Neural progenitor cell (in vitro differentiated cells): Measurements from ENCODE around the gene TEKTIP1. TPM values are rescaled to one million over a fixed set of nuclear protein-coding genes. Genes with fewer than 3 reads are reported as not detected.

Source experiments
- DNase-seq: peaks from one replicate; pipeline ENCODE4 v3.0.0-alpha.2; 2016; ENCODE audit warnings: low spot score
- H2AFZ ChIP-seq: fragments of 200-600 bp; sonication (generic); replicated peaks from 2 replicates; pipeline ENCODE4 v1.6.1; 2016; ENCODE audit warnings: antibody characterized with exemption
- H3F3A ChIP-seq: fragments of 200-600 bp; sonication (generic); 2 replicates; pipeline ENCODE4 v1.6.1; 2016; ENCODE audit warnings: antibody characterized with exemption, low read depth
- H3K27ac ChIP-seq: fragments of 200-600 bp; sonication (generic); 2 replicates; pipeline ENCODE4 v1.5.1; 2016; ENCODE audit warnings: mild to moderate bottlenecking
- H3K27me3 ChIP-seq: fragments of 200-600 bp; sonication (generic); 2 replicates; pipeline ENCODE4 v1.6.1; 2016; ENCODE audit warnings: mild to moderate bottlenecking, moderate library complexity
- H3K36me3 ChIP-seq: fragments of 200-600 bp; sonication (generic); 2 replicates; pipeline ENCODE4 v1.5.1; 2016
- H3K4me1 ChIP-seq: fragments of 200-600 bp; sonication (generic); 2 replicates; pipeline ENCODE4 v1.6.1; 2016; ENCODE audit warnings: mixed run types
- H3K4me2 ChIP-seq: fragments of 200-600 bp; sonication (generic); 2 replicates; pipeline ENCODE4 v1.6.1; 2016
- H3K4me3 ChIP-seq: fragments of 200-600 bp; sonication (generic); 2 replicates; pipeline ENCODE4 v1.5.1; 2016
- H3K79me2 ChIP-seq: fragments of 200-600 bp; sonication (generic); 2 replicates; pipeline ENCODE4 v1.6.1; 2016; ENCODE audit warnings: low read depth
- H3K9ac ChIP-seq: fragments of 200-600 bp; sonication (generic); 2 replicates; pipeline ENCODE4 v1.6.1; 2016
- H3K9me3 ChIP-seq: fragments of 200-600 bp; sonication (generic); 2 replicates; pipeline ENCODE4 v1.5.1; 2016; ENCODE audit warnings: low read depth
- H4K20me1 ChIP-seq: fragments of 200-600 bp; sonication (generic); 2 replicates; pipeline ENCODE4 v1.6.1; 2016; ENCODE audit warnings: low read depth
- H3K27ac Mint-ChIP-seq: 3 replicates; pipeline ENCODE4 v1.8.0; 2021; ENCODE audit warnings: mixed read lengths
- H3K27me3 Mint-ChIP-seq: 2 replicates; pipeline ENCODE4 v1.8.0; 2022; ENCODE audit warnings: low read depth, mild to moderate bottlenecking, inconsistent platforms, moderate library complexity, mixed read lengths; ENCODE audit not compliant: insufficient read depth
- H3K36me3 Mint-ChIP-seq: 3 replicates; pipeline ENCODE4 v1.8.0; 2021; ENCODE audit warnings: mixed read lengths
- H3K4me1 Mint-ChIP-seq: 3 replicates; pipeline ENCODE4 v1.8.0; 2021; ENCODE audit warnings: mixed read lengths
- H3K4me3 Mint-ChIP-seq: 3 replicates; pipeline ENCODE4 v1.8.0; 2021; ENCODE audit warnings: mild to moderate bottlenecking, moderate library complexity, mixed read lengths
- H3K9me3 Mint-ChIP-seq: 3 replicates; pipeline ENCODE4 v1.8.0; 2020; ENCODE audit warnings: mixed read lengths
- CTCF ChIP-seq: fragments of 200-600 bp; sonication (generic); IDR thresholded peaks from 2 replicates; pipeline ENCODE4 v1.5.1; 2017; ENCODE audit warnings: antibody characterized with exemption, mild to moderate bottlenecking
- EZH2 ChIP-seq: fragments of 200-600 bp; sonication (generic); IDR thresholded peaks from 2 replicates; pipeline ENCODE4 v1.6.1; 2017; ENCODE audit warnings: antibody characterized with exemption, mild to moderate bottlenecking, moderate library complexity
- EZH2phosphoT487 ChIP-seq: fragments of 200-600 bp; sonication (generic); IDR thresholded peaks from 2 replicates; pipeline ENCODE4 v1.6.1; 2017; ENCODE audit warnings: antibody characterized with exemption
- total RNA-seq: library from RNA; depleted of rRNA; stranded (reverse); fragments of >200 nt; gene quantifications from 2 replicates; pipeline ENCODE4 v1.2.3, GENCODE V29; 2015; ENCODE audit warnings: low replicate concordance

Gene TEKTIP1
- total RNA-seq, 1 donor from 2014 or later: not detected

GRCh38 chr19:3544742-3545668, 6.0 kb downstream of the TEKTIP1 start:
- no peak overlapping the region for H3K27ac Mint-ChIP-seq
- H3K27me3 Mint-ChIP-seq: peaks cover 12% of the 10 kb centered on the region
- Histone ChIP-seq H3K27me3 (no peaks in the 10 kb centered on the region), H3K4me2 (no peak overlapping the region), H2AFZ (no peak overlapping the region), H3F3A (peaks cover 5% of the 10 kb centered on the region), H3K4me3 (no peak overlapping the region), H3K9me3 (no peaks in the 10 kb centered on the region), H3K9ac (no peak overlapping the region), H3K79me2 (no peaks in the 10 kb centered on the region), H3K27ac (no peak overlapping the region), H4K20me1 (peaks cover 32% of the 10 kb centered on the region), H3K4me1 (no peaks in the 10 kb centered on the region), H3K36me3 (no peaks in the 10 kb centered on the region)
- peak; percentile 92 for TF ChIP-seq CTCF
- TF ChIP-seq EZH2: no peak
- H3K4me3 Mint-ChIP-seq: peak overlapping the region; percentile 53
- H3K9me3 Mint-ChIP-seq: no peaks in the 10 kb centered on the region
- no peaks in the 10 kb centered on the region for H3K36me3 Mint-ChIP-seq
- DNase-seq: peak; percentile 60
- H3K4me1 Mint-ChIP-seq: no peaks in the 10 kb centered on the region

GRCh38 chr19:3545669-3546034, 6.7 kb downstream of the TEKTIP1 start:
- DNase-seq: no peak
- Histone ChIP-seq H3K27me3 (no peaks in the 10 kb centered on the region), H3K9ac (no peak overlapping the region), H3F3A (peaks cover 5% of the 10 kb centered on the region), H2AFZ (no peak overlapping the region), H3K9me3 (no peaks in the 10 kb centered on the region), H3K36me3 (no peaks in the 10 kb centered on the region), H3K4me2 (no peak overlapping the region), H3K79me2 (no peaks in the 10 kb centered on the region), H3K4me3 (no peak overlapping the region), H3K27ac (no peak overlapping the region), H3K4me1 (no peaks in the 10 kb centered on the region), H4K20me1 (peaks cover 32% of the 10 kb centered on the region)
- H3K27ac Mint-ChIP-seq: peak overlapping the region; percentile 63
- peak overlapping the region; percentile 50 for H3K4me3 Mint-ChIP-seq
- no peaks in the 10 kb centered on the region for H3K4me1 Mint-ChIP-seq
- H3K36me3 Mint-ChIP-seq: no peaks in the 10 kb centered on the region
- H3K27me3 Mint-ChIP-seq: peaks cover 12% of the 10 kb centered on the region
- H3K9me3 Mint-ChIP-seq: no peaks in the 10 kb centered on the region
- TF ChIP-seq EZH2phosphoT487 (no peak), EZH2 (no peak), CTCF (no peak)

DNA sequence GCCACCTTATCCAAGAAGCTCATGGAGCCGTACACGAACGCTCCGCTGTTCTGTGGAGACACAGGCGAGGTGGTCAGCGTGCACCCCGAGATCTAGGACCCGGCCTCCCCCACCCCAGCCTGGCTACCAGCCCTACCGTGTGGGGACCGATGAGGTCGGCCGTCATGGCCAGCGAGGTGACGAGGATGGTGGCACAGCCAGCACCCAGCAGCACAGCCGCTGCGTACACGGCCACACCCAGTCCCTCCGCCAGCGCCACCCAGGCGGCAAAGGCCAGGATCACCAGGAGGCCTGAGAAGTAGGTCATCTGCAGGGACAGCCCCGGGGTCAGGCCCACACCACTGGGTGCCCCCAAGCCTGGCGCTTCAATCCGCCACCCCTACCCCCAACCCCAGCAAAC, 7.1 kb downstream of the TEKTIP1 start:
- no peak for TF ChIP-seq EZH2
- TF ChIP-seq CTCF: no peak
- no peak for TF ChIP-seq EZH2phosphoT487
- H3K4me1 Mint-ChIP-seq: no peaks in the 10 kb centered on the region
- H3K4me3 ChIP-seq: no peak overlapping the region
- H3K4me1 ChIP-seq: no peaks in the 10 kb centered on the region
- H3K9me3 Mint-ChIP-seq: no peaks in the 10 kb centered on the region
- H3K27me3 Mint-ChIP-seq: peaks cover 12% of the 10 kb centered on the region
- peaks cover 32% of the 10 kb centered on the region for H4K20me1 ChIP-seq
- no peak overlapping the region for H3K27ac ChIP-seq
- peak overlapping the region; percentile 50 for H3K4me3 Mint-ChIP-seq
- H3K9ac ChIP-seq: no peak overlapping the region
- H3K36me3 Mint-ChIP-seq: no peaks in the 10 kb centered on the region
- no peaks in the 10 kb centered on the region for H3K9me3 ChIP-seq
- H3K4me2 ChIP-seq: no peak overlapping the region
- no peaks in the 10 kb centered on the region for H3K36me3 ChIP-seq
- no peak overlapping the region for H2AFZ ChIP-seq
- H3K27me3 ChIP-seq: no peaks in the 10 kb centered on the region
- peaks cover 5% of the 10 kb centered on the region for H3F3A ChIP-seq
- H3K79me2 ChIP-seq: no peaks in the 10 kb centered on the region
- DNase-seq: no peak
- peak overlapping the region; percentile 63 for H3K27ac Mint-ChIP-seq
